Measurements from ENCODE around the gene AMBRA1.
"Not testable (repeated sequence)": the region's sequence is repeated elsewhere in the genome, so short reads cannot be mapped to it uniquely, and the experiment has no call there.

Gene AMBRA1

DNA sequence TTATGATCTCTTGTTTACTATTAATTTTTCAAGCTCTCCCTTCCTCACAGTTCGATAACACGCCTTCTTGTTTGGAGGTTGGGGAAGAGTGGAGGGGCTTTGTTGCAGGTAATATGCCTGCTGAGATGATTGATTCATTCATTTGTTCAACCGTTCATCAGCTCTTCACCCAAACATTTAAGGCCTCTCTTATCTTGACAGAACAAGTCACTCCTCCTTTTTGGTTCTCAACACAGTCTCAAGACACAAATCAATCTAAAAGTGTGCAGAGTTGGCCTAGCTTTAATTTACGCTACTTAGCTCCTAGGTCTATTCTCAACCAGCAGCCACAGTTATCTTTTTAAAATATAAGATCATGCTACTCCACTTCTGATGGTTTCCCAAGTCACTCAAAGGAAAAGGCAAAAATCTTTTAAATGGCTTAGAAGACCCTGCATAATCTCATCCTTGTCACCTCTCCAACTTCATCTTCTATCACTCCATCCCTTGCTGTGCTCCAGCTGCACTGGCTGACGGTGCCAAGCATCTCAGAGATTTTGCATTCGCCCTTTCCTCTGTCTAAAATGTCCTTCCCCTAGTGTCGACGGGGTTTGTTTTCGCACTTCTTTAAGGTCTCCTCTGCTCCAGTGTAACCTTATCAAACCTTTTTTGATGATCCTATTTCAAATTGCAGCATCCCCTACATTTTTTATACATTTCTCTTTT is 60.3 kb downstream of the AMBRA1 start:
- FAIRE-seq: no peak

DNA sequence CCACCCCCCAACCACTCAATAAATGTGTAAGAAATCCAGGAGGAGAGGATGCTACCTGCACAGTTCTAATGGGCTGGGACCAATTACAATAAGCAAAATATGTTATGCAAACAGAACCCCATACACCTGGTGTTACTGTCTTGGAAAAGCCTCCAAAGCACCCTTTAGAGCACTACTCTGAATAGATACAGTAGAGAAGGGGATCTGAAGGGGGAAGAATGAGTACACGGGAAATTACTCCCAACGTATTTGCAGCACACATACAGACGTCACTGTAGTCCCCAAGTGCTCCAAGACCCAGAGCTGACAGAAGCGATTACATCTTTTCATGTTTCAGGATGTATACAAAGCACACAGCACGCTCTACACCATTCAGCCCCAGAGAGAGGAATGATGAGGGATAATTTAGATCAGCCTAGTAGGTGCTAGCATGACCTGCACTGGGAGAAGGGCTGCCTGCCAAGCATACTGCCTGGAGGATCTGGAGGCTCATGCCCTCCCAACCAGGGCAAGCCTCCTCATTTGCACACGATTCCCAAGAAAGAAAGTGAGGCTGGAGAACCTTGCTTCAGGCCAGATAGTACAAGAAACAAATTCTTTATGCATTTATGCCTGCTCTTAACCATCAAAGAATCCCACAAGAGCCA is 63.8 kb downstream of the AMBRA1 start:
- no peak for FAIRE-seq

DNA sequence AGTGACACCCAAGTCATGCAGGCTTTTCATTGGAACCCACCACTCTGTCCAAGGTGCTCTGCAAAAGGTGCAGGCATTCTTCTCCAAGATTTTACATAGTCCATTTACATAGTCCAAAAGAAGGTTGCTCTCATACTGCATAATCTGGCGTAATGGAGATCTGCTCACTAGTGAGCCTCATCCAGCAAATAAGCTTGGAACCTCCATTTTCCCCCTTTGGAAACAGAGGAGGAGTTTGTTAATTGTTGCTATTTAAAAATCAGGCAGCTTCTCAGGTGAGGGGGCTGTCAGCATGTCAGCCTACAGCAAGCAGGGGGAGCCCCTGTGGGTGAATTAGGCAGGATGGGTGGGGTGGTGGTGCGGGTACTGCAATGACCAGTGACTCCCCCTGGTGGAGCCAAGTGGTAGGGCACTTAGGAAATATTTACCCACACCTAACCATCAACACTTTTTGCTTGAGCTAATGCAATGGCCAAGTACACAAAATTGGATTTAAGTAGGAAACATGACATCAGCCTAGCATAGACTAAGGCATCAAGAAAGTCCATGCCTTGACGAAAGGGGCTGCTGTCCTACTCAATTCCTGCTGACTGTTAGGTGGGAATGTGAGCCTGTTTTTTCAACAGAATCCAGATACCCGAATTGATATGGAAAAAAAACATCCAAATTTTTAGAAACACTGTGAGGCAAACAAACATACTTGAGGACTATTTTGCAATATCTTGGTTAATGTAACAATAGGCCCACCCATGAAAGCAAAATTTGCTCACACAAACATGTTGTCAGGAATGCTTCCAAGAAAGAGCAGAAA is 64.5 kb downstream of the AMBRA1 start:
- no peak for FAIRE-seq

DNA sequence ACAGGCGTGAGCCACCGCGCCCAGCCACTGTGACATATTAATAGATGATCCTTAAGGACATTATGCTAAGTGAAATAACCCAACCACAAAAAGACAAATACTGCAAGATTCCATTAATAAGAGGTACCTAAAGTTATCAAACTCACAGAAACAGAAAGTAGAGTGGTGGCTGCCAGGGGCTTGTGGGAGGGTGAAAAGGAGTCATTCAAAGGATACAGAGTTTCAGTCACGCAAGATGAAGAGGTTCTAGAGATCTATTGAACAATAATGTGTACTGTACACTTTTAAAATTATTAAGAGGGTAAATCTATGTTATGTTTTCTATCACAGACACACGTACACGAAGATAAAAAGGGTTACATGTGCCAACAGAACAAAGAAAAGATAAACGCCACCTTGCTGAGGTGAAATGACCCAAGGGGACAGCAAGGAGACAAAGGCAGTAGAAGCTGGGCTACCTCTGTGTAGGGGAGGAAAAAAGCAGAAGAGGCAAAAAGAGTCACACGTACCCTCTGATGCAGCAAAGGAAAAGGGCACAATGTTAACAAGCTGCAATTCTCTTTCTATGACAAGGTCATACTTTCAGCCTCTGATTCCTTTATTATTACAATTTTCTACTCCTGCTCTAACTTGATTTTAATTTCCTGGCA is 65.3 kb downstream of the AMBRA1 start:
- FAIRE-seq: no peak

DNA sequence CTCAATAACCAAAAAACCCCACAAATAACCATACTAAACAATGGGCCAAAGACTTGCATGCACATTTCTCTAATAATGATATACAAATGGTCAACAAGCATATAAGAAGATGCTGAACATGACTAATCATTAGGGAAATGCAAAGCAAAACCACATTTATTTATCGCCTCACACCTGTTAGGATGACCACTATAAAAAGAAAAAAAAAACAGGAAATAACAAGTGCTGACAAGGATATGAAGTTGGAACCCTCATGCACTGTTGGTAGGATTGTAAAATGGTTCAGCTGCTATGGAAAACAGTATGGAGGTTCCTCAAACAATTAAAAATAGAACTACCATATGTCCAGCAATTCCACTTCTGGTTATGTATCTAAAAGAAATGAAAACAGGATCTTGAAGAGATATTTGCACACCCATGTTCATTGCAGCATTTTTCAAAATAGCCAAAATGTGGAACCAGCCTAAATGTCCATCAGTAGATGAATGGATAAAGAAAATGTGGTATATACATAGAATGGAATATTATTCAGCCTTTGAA is 66.2 kb downstream of the AMBRA1 start:
- no peak for FAIRE-seq

DNA sequence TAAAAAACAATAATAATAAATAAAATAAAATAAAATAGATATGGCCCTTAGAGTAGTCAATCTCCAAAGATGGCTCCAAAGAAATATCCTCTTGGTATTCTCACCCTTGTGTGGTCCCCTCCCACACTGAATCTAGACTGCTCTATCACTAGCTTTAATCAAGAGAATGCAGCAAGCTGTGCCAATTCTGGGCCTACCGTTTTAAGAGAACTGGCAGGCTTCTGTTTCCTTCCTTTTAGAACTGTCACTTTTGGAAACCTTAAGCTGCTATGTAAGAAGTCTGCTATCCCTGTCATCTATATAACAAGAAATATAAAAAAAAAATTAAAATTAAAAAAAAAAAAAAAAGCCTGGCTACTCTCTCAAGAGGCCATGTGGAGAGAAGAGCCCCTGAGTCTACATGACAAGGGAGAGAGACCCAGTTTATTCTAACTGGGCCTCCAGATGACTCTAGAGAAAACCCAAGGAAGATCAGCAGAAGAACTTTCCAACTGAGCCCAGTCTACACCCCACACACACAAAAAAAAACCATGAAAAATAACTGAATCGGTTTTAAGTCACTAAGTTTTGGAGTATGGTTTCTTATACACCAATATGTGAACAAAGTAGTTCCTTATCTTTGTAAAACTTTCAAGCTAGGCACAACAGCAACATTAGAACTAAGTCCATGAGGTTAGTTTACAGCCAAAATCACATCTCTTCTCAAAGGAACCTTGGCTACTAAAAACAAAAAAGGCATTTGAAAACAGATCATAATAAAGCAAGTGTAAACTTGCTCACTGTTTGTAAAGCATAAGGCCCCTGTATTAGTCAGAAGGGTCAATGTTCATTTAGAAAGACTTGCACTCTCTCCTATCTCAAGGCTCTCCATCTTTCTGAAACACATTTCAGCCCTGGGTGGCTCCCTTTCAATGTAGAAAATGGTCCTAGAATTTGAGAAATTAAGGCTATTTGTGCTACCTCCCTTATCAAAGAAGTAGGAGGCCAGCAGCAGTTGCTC is 67.3 kb downstream of the AMBRA1 start:
- no peak for FAIRE-seq

DNA sequence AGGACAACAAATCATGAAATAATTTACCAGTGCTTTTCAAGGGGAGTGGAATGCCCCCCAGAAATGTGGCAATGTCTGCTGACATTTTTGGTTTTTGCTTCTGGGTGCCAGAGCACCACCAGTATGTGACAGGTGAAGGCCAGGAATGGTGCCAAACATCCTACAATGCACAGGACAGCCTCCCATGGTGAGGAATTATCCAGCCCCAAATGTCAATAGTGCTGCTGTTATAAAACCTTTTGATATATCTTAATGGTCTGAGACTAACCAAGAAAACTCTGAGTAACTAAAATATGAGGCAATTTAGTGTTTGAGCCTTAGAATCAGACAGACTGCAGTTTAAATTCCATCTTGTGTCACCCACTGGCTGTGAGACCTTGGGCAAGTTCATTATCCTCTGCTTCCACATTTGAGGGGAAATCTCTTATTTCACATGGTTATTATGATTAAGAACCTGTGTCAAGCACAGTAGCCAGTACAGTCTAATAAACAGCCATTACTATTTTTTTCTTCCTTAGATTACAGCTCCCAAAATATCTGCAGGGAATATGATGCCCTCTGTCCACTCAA is 69.5 kb downstream of the AMBRA1 start:
- no peak for FAIRE-seq

DNA sequence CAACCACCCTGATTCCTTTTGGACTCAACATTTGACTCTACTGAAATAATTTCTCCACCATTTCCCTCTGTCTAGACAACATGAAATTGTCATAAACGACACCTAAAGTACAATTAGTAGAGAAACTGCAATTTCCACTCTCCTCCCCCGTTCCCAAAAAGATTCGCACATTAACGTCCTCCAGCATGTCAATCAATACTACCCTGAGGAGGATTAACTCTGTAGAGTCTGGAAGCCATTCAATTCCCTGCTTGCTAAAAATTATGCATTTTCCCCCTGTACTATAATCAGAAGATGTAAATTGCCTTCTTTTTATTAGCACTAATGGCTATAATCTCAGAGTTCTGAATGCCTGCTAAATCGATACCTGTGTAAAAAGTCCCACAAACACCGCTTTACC is 70.5 kb downstream of the AMBRA1 start:
- FAIRE-seq: no peak

DNA sequence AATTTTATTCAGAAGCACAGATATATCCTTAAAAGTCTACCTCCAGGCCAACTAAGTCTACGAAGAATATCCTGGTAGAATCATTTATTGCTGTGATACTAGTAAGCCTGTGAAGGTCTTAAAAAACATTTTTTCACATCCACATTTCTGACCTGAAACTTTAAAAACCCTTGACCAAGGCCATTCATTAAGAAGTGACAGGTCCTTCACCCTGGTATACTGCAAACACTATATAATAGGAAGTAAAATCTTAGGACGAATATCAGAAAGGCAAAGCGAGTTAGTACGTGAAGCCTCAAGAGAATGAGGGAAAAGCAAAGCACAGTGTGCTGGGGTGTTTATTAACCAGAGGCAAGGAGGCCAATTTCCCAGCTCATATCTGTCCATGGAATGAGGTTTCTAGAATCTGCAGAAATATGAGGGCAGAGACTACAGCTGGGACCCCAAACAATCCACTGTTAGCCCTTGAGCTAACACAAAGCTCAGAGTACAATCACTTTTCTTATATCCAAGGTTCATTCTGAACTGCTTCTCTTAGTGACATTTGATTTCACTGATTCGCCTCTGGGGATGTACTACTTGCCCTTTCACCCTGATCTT is 71.0 kb downstream of the AMBRA1 start:
- FAIRE-seq: no peak

DNA sequence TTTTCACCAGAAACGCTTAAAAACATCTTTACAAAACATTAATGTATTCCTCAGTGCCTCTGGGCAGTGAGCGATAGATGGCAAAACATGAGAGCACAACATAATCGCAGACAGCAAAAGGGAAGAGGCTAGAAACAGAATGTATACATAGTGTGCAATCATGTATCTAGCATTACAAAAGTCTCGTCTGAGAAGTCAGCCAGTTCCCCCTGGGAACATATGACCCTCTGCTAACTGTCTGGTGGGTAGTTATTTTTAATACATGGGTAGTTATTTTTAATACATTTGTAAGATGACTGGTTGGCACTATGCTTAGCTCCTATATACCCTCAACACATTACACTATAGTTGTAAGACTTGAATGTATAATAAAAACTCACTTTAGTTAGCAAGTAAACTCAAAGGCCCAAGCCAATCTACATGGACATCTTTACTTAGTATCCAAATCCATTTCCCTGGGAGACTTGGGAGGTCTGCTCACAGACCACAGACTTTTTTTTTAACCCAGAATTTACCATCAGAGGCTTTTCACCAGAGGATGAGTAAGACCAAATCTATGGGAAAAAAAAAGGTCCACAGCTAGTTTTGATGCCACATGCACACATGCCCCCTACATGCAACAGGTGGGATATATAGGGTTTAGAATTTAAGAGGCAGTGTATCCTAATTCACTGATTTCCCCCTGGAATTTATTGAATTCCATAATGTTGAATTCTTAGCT is 71.7 kb downstream of the AMBRA1 start:
- FAIRE-seq: no peak

DNA sequence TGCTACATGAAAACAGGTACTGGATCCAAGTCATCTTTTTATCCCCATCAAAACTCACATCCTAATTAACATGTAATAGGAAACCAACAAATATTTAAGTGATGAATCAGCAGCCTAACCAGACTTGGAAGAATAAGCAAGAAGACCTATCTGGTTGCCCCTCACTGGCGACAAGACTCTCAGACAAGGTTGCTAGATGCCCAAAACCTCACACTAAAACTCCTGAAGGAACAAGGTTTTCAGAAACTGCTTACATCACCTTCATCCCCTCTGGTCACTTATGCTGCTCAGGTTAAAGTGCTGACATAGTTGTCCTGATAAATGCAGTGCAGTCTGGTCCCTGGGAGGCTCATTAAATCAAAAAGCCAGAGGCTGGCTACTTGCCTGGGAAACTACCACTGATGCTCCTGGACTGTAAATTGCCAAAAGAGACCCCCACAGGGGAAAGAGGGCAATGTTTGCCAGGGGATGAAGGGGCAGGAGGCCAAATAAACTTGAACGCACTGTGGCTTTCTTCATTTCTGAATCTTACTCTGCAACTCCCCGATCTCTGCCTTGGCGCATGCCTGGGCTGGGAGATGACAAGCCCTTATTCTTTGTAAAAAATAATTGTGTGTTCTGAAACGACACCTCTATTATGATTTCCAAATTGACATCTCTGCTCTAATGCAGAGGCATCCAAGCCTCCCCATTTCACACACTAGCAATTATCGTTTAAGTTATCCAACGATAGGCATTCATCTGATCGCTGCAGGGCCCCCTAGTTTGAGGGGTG is 72.7 kb downstream of the AMBRA1 start:
- FAIRE-seq: no peak

DNA sequence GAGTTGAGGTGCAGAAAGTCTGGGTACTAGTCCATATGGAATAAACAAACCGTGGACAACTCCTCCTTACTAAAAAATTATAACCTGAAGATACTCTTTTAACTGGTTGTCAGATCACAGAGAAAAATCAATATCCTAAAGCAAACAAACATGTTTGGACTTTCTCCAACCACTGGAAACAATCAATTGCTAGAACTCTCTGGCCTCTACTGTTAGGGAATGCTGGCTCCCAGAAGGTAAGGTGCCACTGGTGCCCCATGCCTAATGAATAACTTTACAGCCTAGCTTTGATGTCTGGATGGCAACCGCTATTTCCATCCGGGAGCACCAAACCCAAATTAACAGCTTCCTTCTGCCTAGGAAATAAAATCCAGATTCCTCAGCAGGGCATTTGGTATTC is 74.5 kb downstream of the AMBRA1 start:
- no peak for FAIRE-seq

DNA sequence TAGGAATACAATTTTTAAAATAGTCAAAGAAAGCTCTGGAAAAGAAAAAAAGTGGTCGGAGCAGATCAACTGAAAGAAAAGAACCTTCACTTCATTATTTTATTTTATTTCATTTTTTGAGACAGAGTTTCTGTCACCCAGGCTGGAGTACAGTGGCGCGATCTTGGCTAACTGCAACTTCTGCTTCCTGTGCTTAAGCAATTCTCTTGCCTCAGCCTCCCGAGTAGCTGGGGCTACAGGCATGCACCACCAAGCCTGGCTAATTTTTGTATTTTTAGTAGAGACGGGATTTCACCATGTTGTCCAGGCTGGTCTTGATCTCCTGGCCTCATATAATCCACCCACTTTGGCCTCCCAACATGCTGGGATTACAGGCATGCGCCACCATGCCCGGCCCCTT is 74.9 kb downstream of the AMBRA1 start:
- not testable (repeated sequence) for FAIRE-seq

DNA sequence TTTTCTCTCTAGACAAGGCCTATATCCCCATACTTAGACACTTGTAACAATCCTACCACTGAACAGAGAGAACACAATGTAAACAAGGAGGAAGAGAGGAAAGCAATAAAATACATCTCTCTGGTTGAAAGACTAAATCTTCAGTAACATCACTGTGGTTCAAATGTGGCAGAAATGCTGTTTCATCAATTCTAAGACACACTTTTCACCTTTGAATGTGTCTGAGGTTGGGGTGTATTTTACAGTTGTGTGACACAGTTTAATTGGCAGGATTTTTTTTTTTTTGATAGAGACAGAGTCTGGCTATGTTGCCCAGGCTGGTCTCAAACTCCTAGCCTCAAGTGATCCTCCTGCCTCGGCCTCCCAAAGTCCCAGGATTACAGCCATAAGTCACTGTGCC is 79.5 kb downstream of the AMBRA1 start:
- FAIRE-seq: no peak

DNA sequence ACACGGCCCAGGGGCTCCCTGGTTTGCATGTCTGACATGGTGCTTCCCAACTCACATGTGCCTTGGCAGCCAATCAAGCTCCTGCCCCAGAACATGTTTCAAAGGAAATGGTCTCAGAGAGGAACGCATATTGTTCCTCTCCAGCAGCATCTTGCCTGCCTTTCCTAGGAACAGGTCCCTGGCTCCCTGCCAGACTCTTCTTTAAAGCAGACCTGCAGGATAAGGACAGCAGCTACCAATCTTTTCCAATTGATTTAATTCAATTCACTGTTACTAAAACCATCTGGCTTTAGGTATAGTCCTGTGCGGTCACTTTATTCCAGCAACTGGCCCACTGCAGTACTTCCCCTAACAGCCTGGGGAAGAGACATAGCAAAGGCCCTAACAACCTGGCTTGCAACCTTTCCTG is 79.9 kb downstream of the AMBRA1 start:
- FAIRE-seq: no peak

DNA sequence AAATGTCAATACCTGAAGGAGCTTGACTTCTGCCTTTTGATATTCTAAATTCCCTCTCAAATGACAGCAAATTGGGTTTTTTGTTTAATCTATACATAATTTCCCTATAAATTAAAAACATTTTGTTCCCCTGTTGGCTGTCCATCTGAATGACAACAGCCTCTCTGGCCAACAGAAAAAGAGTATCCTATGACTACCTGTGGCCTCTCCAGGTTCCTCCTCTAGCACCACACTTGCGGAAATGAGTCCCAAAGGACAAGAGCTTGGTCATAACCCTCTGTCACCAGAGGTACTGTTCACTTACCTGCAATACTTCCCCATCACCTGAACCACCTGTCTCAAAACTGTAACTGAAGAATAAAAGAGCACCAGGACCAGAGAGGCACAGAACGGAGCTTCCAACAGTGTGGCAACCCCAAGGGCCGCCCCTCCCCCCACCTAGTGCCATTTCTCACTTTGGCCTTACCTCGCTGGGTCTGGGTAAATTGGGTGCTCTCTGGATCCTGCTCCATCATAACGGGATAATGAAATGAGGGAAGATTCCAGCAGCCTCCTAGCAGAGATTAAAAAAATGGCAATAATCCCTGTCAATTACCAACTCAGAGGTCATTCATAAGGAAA is 81.5 kb downstream of the AMBRA1 start:
- no peak for FAIRE-seq

DNA sequence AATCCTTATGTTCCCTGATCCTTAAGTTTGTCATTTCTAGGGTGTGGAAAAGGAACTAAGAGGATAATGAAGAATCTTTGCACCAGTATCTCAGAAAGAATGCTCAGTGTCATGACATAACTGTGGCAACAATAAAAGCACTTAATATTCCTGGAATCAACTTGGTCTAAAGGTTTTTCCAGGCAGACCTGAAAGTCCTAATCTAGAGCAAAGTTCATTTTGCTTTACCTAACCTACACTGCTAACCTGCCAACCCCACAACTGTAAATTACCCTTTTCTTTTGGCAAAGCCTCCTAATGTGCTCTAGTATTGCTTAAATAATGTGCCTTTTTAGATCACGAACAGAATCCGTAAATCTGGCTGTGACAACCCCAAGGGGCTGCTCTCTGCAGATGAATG is 82.5 kb downstream of the AMBRA1 start:
- FAIRE-seq: no peak

DNA sequence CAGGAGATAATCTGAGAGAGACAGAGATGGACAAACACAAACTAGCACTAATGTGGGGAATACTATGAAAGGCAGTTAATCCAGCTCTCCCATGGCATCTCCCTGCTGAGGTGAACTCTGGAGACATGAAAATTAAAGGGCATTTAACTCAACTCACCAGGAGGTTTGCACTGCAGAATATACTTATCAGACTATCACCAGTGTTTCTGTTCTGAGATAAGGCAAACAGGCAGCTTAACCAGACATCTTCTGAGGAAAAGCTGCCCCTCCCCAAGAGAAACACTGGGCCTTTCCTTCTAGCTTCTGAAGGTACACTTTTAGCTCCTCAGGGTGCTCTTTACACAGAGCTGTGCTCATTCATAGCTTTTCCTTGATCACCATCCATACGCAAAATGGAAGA is 85.5 kb downstream of the AMBRA1 start:
- no peak for FAIRE-seq

DNA sequence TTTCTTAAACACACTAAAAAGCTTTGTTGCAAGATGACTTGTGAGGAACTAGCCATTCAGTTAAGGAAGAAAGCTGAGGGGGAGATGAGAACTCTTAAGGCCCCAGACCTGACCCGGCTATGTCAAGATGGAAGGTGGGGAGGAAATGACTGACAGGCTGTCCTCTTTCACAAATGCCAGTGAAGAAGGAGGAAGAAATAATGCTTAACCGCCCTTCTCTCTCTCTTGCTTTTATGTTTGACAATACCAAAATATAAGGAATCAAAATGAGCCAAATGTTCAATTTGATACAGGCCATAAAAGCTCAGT is 87.4 kb downstream of the AMBRA1 start:
- FAIRE-seq: no peak
